ENCODE measurements around the gene EPAS1. TPM values are rescaled to one million over a fixed set of nuclear protein-coding genes. Genes with fewer than 3 reads are reported as not detected.

The EPAS1 gene
- total RNA-seq, 1 experiment from 2014 or later = 17.3 TPM

DNA sequence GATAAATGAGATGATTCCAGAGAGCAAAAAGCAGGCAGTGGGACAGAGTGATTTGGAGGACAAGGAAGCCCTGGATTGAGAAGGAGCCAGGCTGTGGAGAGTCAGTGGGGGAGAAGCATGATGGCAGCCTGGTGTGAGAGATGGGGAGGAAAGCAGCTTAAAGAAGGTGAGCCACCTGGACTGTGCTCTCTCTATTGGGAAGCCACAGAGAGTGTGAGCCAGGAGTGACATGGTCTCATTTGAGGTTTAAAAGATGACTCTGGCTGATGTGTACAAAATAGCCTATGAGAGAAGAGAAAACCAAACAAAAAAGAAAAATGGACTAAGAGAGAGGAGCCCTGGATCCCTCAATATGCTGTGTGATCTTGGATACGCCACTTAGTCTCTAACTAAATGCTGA lies 12.9 kb upstream of the EPAS1 start:
- H3K4me1 ChIP-seq = peaks cover 5% of the 10 kb centered on the region; the same call in 1 of the 2 replicates
- H3K27me3 ChIP-seq = no peaks in the 10 kb centered on the region
- H3K4me3 ChIP-seq = no peak overlapping the region
- no peak for DNase-seq
- no peak overlapping the region for H3K27ac ChIP-seq
- H3K9me3 ChIP-seq (replicated peaks) = no peaks in the 10 kb centered on the region
- no peaks in the 10 kb centered on the region for H3K36me3 ChIP-seq

DNA sequence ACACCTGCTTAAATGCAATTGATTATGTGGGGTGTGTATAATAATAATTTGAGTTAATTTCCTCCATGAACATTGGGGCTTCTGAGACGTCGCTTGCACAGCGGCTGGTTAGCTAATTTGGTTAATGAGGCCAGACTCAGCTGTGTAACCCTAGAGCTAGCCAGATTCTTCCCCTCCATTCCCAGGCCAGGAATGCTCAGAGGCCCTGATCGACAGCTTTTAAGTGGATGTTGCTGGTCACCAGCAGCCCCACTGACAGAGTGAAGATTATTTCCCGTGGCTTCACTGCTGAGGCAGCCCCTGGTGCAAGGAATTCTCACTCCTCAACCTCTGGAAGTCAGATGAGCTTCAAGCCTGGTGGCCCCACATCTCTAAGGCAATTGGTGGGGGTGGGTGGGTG lies 12.4 kb upstream of the EPAS1 start:
- H3K4me1 ChIP-seq = peaks cover 5% of the 10 kb centered on the region; the same call in 1 of the 2 replicates
- no peaks in the 10 kb centered on the region for H3K9me3 ChIP-seq (replicated peaks)
- no peaks in the 10 kb centered on the region for H3K36me3 ChIP-seq
- H3K27ac ChIP-seq = no peak overlapping the region
- peak in 1 of 2 experiments; percentile 37 for DNase-seq
- no peaks in the 10 kb centered on the region for H3K27me3 ChIP-seq
- no peak overlapping the region for H3K4me3 ChIP-seq

DNA sequence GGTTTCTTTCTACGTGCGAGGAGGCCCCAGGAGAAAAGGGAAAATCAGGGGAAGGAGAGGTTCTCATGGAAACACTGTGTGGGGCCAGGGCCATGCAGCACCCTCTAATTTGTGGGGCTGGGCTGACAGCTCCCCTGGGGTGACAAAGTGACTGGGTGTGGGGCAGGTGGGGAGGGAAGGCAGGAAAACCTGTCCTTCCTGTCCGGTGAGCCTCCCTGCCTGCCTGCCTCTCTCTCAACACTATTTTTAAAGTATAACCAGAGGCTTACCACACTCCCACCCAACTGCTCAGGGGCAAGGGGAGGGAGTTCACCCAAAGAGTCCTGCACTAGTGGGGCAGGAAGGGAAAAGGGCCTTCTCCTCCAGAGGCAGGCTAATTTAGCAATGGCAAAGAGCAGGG lies 10.5 kb upstream of the EPAS1 start:
- peaks cover 5% of the 10 kb centered on the region; the same call in 1 of the 2 replicates for H3K4me1 ChIP-seq
- H3K9me3 ChIP-seq (replicated peaks) = no peaks in the 10 kb centered on the region
- DNase-seq = no peak
- H3K27me3 ChIP-seq = no peaks in the 10 kb centered on the region
- no peaks in the 10 kb centered on the region for H3K36me3 ChIP-seq
- H3K27ac ChIP-seq = no peak overlapping the region
- H3K4me3 ChIP-seq = no peak overlapping the region

DNA sequence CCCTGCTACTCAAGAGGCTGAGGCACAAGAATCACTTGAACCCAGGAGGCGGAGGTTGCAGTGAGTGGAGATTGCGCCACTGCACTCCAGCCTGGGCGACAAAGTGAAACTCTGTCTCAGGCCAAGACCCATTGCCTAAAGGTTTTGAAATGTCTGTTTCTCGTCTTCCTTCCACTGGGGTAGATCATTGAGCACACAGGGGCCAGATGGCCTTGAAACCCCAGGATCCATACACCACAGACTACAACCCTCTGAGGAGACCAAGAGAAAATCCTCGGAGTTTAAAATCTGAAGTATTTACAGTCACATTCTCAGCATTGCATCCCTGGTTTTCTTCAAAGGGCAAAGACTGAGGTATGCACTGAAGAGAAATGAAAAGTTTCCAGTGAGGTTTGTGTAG lies 7.1 kb upstream of the EPAS1 start:
- no peak overlapping the region for H3K27ac ChIP-seq
- H3K4me3 ChIP-seq = no peak overlapping the region

DNA sequence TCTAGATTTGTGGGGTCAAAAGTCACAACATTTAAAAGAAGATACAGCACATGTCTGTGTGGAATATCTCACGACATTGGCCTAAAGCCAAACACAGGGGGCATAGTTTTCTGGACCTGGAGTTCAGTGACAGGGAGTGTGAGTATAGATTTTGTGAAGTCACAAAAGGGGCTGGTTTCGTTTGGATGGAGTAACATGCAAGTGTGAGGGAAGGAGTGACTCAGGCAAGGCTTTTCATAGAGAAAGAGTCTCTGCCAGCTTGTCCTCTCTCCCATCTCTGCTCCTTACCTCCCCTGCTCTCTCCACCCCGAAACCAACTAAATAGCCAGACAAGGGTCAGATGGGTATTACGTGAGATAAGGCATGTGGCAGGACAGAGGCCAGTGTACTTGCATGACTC lies 3.7 kb upstream of the EPAS1 start:
- Histone ChIP-seq H3K36me3 (no peaks in the 10 kb centered on the region), H3K27ac (no peak overlapping the region), H3K4me1 (no peaks in the 10 kb centered on the region), H3K27me3 (no peaks in the 10 kb centered on the region), H3K9me3 (replicated peaks) (no peaks in the 10 kb centered on the region), H3K4me3 (no peak overlapping the region)
- no peak for DNase-seq

More for the DNA sequence above, 7.1 kb upstream of the EPAS1 start:
- no peaks in the 10 kb centered on the region for H3K9me3 ChIP-seq (replicated peaks)
- DNase-seq = no peak
- no peaks in the 10 kb centered on the region for H3K27me3 ChIP-seq
- no peaks in the 10 kb centered on the region for H3K4me1 ChIP-seq
- H3K36me3 ChIP-seq = no peaks in the 10 kb centered on the region

- H3K27me3 ChIP-seq = no peaks in the 10 kb centered on the region
- no peaks in the 10 kb centered on the region for H3K9me3 ChIP-seq (replicated peaks)
- H3K4me1 ChIP-seq = no peaks in the 10 kb centered on the region
- peak; percentile 43 to 53 for DNase-seq
- no peak overlapping the region for H3K27ac ChIP-seq
- no peaks in the 10 kb centered on the region for H3K36me3 ChIP-seq
- H3K4me3 ChIP-seq = no peak overlapping the region
Measured at GRCh38 chr2:46294176-46294836, 2.9 kb upstream of the EPAS1 start.

DNA sequence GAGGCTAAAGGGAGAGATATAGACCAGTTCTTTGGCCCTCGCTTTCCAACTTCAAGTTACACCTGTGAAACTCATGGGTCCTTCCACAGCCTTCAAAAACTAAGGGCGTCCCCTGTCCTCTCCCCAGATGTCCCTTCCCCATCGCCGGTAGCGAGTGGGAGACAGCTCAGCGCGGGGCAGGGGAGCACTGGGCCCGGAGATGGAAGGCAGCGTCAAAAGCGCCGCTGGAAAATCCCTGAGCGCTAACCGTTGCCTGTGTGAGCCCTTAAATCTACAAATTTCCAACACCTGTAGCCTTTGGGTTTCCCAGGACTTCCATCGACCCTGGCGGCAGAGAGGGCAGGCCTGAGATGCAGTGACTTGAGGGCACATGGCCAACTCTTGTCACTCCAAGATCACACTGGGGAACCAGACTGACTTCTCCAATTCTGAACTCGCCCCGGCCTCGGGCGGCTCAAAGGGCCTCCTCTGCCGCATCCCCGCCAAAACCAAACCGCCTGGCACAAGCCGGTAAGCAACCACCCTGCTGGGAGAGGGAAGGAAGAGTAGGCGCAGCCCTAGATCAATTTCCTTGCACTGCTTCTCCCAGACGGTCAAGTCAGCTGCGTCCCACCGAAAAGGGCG lies 879 bp upstream of the EPAS1 start:
- Histone ChIP-seq H3K27ac (no peak overlapping the region), H3K36me3 (no peaks in the 10 kb centered on the region), H3K4me3 (peak overlapping the region; percentile 62), H3K9me3 (replicated peaks) (no peaks in the 10 kb centered on the region), H3K4me1 (no peaks in the 10 kb centered on the region), H3K27me3 (no peaks in the 10 kb centered on the region)
- no peak for DNase-seq

GRCh38 chr2:46297546-46298271 lies 502 bp downstream of the EPAS1 start:
- Histone ChIP-seq H3K27me3 (no peaks in the 10 kb centered on the region), H3K9me3 (replicated peaks) (no peaks in the 10 kb centered on the region), H3K4me3 (peak overlapping the region; percentile 62), H3K36me3 (no peaks in the 10 kb centered on the region), H3K27ac (no peak overlapping the region; the same call in 1 of the 2 replicates), H3K4me1 (no peaks in the 10 kb centered on the region)
- peak in 1 of 2 experiments; percentile 35 for DNase-seq

GRCh38 chr2:46298272-46298521 lies 990 bp downstream of the EPAS1 start:
- no peaks in the 10 kb centered on the region for H3K27me3 ChIP-seq
- no peaks in the 10 kb centered on the region for H3K9me3 ChIP-seq (replicated peaks)
- no peak overlapping the region for H3K27ac ChIP-seq
- H3K36me3 ChIP-seq = no peaks in the 10 kb centered on the region
- no peaks in the 10 kb centered on the region for H3K4me1 ChIP-seq
- DNase-seq = peak in 1 of 2 experiments; percentile 29
- peak overlapping the region; percentile 62 for H3K4me3 ChIP-seq

GRCh38 chr2:46298522-46299353 lies 1.5 kb downstream of the EPAS1 start:
- Histone ChIP-seq H3K9me3 (replicated peaks) (no peaks in the 10 kb centered on the region), H3K4me1 (no peaks in the 10 kb centered on the region), H3K36me3 (no peaks in the 10 kb centered on the region), H3K4me3 (peak overlapping the region; percentile 62), H3K27ac (peak overlapping the region; percentile 4; the same call in 1 of the 2 replicates), H3K27me3 (no peaks in the 10 kb centered on the region)
- peak; percentile 25 to 41 for DNase-seq

DNA sequence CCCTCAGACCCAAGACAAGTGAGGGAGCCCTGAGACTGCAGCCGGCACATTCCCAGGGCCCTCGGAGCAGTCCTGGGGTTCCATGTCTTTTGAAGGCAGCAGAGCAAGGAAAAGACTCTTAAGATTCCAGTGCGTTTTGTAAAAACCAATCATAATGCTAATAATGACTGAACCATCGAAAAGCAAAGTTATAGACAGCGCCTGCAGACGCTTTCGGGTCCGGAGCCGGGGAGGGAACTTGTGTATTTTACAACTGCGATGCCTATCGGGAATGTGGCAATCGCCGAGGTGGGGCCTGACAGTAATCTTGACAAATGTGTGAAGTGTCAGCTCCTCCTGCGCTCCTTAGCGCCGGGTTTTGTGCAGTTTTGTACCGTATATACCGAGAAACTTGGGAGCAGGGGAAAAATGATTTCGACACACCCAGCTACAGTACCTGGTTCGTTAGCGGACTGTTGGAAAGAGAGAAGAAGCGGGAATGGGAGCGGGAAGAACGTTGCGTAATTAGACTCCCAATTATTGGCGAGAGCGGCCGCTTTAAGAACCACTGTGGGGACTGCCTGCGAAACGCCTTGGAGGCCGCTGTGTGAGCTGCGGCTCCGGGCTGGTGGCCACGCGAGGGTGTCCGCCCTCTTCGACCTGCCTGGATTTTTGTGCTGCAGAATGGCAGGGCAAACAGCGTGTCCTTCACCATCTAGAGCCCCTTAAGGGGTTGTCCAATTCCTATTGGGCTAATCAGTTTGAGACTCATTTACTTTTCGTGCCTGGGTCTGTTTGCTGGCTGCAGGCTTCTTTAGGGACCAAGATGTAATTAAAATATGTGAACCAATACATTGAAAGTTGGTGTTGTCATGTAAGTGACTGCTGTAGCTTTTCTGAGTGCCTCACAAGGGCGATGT lies 2.4 kb downstream of the EPAS1 start:
- peak overlapping the region; percentile 62 for H3K4me3 ChIP-seq
- DNase-seq = peak; percentile 32 to 58
- H3K27me3 ChIP-seq = no peaks in the 10 kb centered on the region
- no peaks in the 10 kb centered on the region for H3K4me1 ChIP-seq
- no peaks in the 10 kb centered on the region for H3K36me3 ChIP-seq
- 0 out of 2 replicates have a peak, but pooled peaks cover under 1% of the 10 kb centered on the region for H3K9me3 ChIP-seq (replicated peaks)
- peak overlapping the region; percentile 4; the same call in 1 of the 2 replicates for H3K27ac ChIP-seq

GRCh38 chr2:46300406-46300832 lies 3.2 kb downstream of the EPAS1 start:
- H3K27me3 ChIP-seq = no peaks in the 10 kb centered on the region

DNA sequence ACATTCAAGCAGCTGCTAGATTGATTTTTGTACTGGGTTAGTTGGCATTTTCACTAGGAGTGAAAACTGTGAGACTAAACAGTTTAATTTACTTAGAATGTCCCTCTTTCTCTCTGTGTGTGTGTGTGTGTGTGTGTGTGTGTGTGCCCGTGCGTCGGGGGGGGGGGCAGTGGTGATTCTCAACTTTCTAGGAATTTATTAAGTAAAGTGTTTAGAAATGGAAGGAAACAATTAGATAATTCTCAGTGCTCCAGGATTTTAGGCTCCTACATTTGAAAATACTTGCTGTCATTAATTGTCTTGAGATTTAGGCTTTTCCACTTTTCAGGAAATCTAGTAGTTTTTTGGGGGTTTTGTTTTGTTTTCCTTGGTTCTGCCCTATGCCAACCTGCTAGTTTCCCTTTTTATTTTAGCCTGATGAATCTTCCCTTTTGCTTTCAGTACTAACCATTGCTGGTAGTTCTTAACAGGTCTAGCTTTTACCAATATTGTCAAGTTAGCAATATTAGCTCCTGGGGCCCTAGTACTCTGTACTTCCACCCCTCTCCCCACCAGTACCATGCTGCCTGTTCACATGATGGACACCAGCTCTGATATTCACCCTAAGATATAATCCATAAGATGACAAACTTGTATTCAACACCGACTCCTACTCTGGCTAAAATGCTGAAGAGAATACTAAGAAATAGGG lies 4.9 kb downstream of the EPAS1 start:
- no peaks in the 10 kb centered on the region for H3K27me3 ChIP-seq
- no peak overlapping the region for H3K4me3 ChIP-seq
- no peaks in the 10 kb centered on the region for H3K36me3 ChIP-seq
- no peaks in the 10 kb centered on the region for H3K4me1 ChIP-seq
- peaks cover 2% of the 10 kb centered on the region; the same call in 1 of the 2 replicates for H3K9me3 ChIP-seq (replicated peaks)
- H3K27ac ChIP-seq = no peak overlapping the region
- no peak for DNase-seq

More at GRCh38 chr2:46300406-46300832, 3.2 kb downstream of the EPAS1 start:
- Histone ChIP-seq H3K9me3 (replicated peaks) (peaks cover 2% of the 10 kb centered on the region; the same call in 1 of the 2 replicates), H3K4me1 (no peaks in the 10 kb centered on the region), H3K27ac (no peak overlapping the region), H3K36me3 (no peaks in the 10 kb centered on the region), H3K4me3 (peak overlapping the region; percentile 62)
- no peak for DNase-seq
